CD4-positive, alpha-beta T cell treated with Interleukin-4 for 1 hour (primary cell): ENCODE measurements around the gene HIC1.

Source experiments
- DNase-seq, 2 donors: peaks; one replicate each; pipeline ENCODE4 v3.0.0-alpha.2; 2020 to 2022

The HIC1 gene

DNA sequence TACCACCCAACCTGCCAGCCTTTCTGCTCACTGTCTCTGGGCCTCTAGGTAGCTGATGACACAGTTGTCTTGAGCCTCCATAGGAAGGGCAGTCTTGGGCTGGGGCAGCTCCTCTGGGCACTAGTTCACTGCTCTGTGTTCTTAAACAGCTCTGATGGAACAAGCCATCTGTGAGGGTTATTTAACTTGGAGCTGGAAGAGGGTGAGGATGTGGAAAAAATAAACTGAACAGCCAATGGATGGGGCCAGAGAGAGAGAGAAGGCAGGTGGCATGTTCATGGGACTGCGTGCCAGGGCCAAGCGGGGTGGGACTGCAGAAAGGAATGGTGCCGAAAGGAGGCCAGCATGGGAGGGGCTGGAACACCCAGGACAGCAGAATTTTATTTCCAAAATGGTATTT is 52.6 kb downstream of the HIC1 start:
- no peak for DNase-seq

DNA sequence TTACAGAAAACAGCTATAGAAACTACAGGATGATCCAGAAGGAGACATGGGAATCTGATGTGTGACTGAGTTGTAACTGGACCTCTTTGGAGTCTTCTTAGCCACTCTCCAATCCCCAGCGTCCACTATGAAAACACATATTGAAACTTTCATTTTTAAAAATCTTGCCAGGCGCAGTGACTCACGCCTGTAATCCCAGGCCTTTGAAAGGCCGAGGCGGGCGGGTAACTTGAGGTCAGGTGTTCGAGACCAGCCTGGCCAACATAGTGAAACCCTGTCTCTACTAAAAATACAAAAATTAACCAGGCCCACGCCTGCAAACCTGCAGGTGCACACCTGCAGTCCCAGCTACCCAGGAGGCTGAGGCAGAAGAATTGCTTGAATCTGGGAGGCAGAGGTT is 53.3 kb downstream of the HIC1 start:
- no peak for DNase-seq

DNA sequence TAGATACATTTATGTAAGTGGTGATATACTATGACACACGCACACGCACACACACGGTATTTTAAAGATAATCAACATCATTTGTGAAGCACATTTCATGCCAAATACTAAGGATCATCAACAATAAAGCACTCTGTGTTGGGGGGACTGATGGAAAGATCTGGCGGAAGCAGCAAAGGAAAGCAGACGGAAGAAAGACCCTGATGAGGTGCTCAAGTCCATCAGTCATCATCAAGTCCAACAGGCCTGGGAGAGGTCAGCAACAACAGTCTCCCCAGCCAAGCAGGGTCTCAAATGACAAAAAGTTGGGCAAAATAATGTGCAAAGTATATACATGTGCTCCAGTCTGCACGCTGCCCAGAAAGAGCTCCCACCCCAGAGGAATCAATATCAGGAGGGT is 55.5 kb downstream of the HIC1 start:
- DNase-seq, result no peak

DNA sequence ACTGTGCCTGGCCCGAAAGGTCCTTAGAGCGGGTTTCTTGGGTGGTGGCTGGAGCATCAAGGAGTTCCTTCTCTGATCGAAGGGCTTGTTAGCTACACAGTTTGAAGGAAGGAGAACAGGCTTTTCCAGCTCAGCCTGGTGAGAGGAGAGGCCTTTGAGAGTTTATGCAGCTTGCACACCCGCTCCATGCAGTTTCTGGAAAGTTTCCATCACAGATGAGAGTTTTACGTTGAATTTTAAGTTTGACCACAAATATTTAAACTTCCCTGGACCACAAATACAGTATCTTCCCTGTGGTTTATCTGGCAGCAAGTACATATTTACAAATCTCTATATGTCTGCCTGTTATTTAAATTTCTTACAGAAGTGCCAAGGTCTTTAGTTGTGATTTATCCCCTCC is 56.8 kb downstream of the HIC1 start:
- no peak for DNase-seq
